DND-41 (cell line): ENCODE data around the gene LCA5L.

Experiments used
- ATAC-seq: fragments of 200-7000 bp; cut with Tn5 transposase; 3 replicates; pipeline ENCODE4 v1.9.1; 2021; ENCODE audit warnings: low read depth; ENCODE audit not compliant: insufficient read depth
- DNase-seq: peaks from one replicate; pipeline ENCODE4 v3.0.0-alpha.2; 2020
- H2AFZ ChIP-seq: 2 replicates; pipeline ENCODE4 v1.6.0; 2012; ENCODE audit warnings: low read depth, low read length
- H3K27ac ChIP-seq: 2 replicates; pipeline ENCODE4 v1.5.1; 2012; ENCODE audit warnings: low read length, inconsistent platforms
- H3K27me3 ChIP-seq: fragments of 200-600 bp; sonication (generic); 2 replicates; pipeline ENCODE4 v1.6.0; 2012; ENCODE audit warnings: low read length, mild to moderate bottlenecking, inconsistent platforms; ENCODE audit not compliant: insufficient read depth, poor library complexity
- H3K36me3 ChIP-seq: 2 replicates; pipeline ENCODE4 v1.5.1; 2012; ENCODE audit warnings: low read length, inconsistent platforms; ENCODE audit not compliant: insufficient read depth
- H3K4me1 ChIP-seq: 2 replicates; pipeline ENCODE4 v1.5.1; 2012; ENCODE audit warnings: mild to moderate bottlenecking, low read length; ENCODE audit not compliant: insufficient read depth
- H3K4me2 ChIP-seq: 2 replicates; pipeline ENCODE4 v1.6.0; 2012; ENCODE audit warnings: mild to moderate bottlenecking, moderate library complexity, low read length, inconsistent platforms; ENCODE audit not compliant: insufficient read depth
- H3K4me3 ChIP-seq, 2 experiments: fragments of 200-600 bp in 1 of 2; shearing (Covaris generic) in 1 of 2; 2 replicates each; pipeline ENCODE4 v1.5.1; 2012 to 2016; ENCODE audit warnings: inconsistent platforms in 2 of 2, low read length in 2 of 2, mild to moderate bottlenecking in 2 of 2, low read depth in 1 of 2, moderate library complexity in 1 of 2
- H3K79me2 ChIP-seq: 2 replicates; pipeline ENCODE4 v1.6.0; 2012; ENCODE audit warnings: low read length, inconsistent platforms; ENCODE audit not compliant: insufficient read depth
- H3K9ac ChIP-seq: 2 replicates; pipeline ENCODE4 v1.6.0; 2012; ENCODE audit warnings: low read depth, mild to moderate bottlenecking, inconsistent platforms, low read length, moderate library complexity
- H3K9me3 ChIP-seq: 2 replicates; pipeline ENCODE4 v1.5.1; 2012; ENCODE audit warnings: low read length, moderate library complexity, mild to moderate bottlenecking, inconsistent platforms; ENCODE audit not compliant: insufficient read depth, severe bottlenecking
- H4K20me1 ChIP-seq: 2 replicates; pipeline ENCODE4 v1.6.0; 2012; ENCODE audit warnings: low read length; ENCODE audit not compliant: insufficient read depth
- EZH2 ChIP-seq: IDR thresholded peaks from 3 replicates; pipeline ENCODE4 v1.6.1; 2012; ENCODE audit warnings: borderline replicate concordance, low read depth, mild to moderate bottlenecking, moderate library complexity, low read length, inconsistent platforms; ENCODE audit not compliant: severe bottlenecking
- TF ChIP-seq, protein P1 (sequence below): IDR thresholded peaks from 2 replicates; pipeline ENCODE4 v1.5.1; 2012; ENCODE audit warnings: borderline replicate concordance, low read length, moderate library complexity, mild to moderate bottlenecking; ENCODE audit not compliant: poor library complexity, severe bottlenecking; ENCODE audit errors: extremely low read depth

The LCA5L gene

DNA sequence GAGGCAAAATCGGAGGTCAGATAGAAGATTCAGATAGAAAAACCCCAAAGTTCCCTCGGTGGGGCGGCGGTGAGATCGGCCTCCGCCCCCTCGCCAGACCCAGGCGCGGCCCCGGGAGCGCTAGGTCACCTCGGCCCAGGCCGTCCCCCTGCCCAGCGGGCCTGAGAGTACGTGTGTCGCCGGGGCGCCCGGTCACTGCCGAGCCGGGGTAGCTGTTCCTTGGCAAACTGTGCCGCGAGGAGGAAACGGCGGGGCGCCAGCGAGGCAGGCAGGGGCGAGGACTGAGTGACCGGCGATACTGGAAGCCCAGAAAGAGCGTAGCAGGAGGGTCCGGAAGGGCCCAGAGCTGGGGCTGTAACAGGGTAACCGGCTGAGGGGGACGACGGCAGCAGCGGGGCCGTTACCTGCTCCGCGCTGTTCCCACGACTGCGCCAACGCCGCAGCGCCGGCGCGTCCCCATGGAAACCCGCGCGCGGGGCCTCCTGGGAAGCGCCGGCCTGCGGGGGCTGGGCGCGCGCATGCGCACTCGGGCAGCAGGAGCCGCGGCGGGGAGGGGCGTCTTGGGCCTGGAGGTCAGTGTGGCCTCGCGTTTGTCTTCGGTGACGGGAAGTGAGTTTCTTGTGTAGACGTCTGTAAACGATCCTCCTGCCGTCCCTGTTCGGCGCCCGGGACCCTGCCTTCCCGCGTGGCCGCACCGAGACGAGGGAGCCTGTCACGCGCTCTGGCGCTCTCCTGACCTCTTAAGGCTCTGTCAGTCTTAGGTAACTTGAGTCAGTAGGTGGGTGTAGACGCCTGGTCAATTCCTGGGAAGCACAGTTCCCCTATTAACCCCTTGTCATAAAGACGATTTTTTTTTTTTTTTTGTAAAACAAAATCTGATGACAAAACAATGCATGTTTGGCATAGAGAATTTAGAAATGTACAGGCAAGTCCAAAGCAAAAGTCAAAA lies at the start of gene LCA5L:
TSS of gene LCA5L (minus strand) at position 458 of the 949 bp plus-strand sequence. CDS start 17,285 bp downstream, outside the sequence.
- peak within 1 kb of the TSS; percentile 73 for H3K9ac ChIP-seq
- peak within 1 kb of the TSS; percentile 98 for H2AFZ ChIP-seq
- no peaks in the 10 kb centered on the region for H3K9me3 ChIP-seq
- H3K79me2 ChIP-seq = 0 out of 2 replicates have a peak, but pooled peaks cover 2% of the 10 kb centered on the region
- no peaks in the 10 kb centered on the region for H3K27me3 ChIP-seq
- peaks cover 26% of the 10 kb centered on the region for H3K4me1 ChIP-seq
- ATAC-seq (peak; percentile 89), DNase-seq (peak; percentile 90)
- TF ChIP-seq EZH2 = no peak
- TF ChIP-seq, protein P1, sequence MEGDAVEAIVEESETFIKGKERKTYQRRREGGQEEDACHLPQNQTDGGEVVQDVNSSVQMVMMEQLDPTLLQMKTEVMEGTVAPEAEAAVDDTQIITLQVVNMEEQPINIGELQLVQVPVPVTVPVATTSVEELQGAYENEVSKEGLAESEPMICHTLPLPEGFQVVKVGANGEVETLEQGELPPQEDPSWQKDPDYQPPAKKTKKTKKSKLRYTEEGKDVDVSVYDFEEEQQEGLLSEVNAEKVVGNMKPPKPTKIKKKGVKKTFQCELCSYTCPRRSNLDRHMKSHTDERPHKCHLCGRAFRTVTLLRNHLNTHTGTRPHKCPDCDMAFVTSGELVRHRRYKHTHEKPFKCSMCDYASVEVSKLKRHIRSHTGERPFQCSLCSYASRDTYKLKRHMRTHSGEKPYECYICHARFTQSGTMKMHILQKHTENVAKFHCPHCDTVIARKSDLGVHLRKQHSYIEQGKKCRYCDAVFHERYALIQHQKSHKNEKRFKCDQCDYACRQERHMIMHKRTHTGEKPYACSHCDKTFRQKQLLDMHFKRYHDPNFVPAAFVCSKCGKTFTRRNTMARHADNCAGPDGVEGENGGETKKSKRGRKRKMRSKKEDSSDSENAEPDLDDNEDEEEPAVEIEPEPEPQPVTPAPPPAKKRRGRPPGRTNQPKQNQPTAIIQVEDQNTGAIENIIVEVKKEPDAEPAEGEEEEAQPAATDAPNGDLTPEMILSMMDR = peak; percentile 43
- no peaks in the 10 kb centered on the region for H3K36me3 ChIP-seq
- H3K4me2 ChIP-seq = peak within 1 kb of the TSS; percentile 92
- H3K27ac ChIP-seq = peak within 1 kb of the TSS; percentile 92
- no peaks in the 10 kb centered on the region for H4K20me1 ChIP-seq
- peak within 1 kb of the TSS; percentile 74 to 88 for H3K4me3 ChIP-seq

GRCh38 chr21:39489380-39489924 lies 43.9 kb upstream of the LCA5L start:
- DNase-seq = no peak

DNA sequence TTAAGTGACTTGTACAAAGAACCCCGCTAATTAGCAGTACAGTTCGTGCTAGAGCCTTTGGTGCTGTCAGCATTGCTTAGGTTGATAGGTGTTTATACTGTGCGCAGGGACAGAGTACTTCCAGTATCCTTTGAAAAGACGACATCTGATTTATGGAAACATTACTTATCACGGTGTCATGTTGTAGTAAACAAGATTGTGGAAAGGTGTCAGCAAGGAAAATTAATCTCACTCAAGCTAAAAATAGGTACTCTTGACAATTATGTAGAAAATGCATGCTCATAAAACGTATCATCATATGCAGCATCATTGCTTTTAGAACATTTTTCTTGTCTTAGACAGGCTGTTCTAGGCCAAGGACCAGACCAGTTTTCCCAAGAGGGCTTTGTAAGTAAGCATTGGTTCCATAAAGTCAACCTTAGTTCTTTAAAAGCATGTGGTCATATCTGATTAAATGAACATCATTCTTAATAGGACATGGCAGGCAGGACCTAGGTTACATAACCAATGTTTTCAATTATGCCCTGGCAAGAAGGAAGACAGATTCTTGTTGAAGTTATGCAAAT lies 39.2 kb upstream of the LCA5L start:
- no peaks in the 10 kb centered on the region for H3K4me1 ChIP-seq
- H3K27me3 ChIP-seq = no peaks in the 10 kb centered on the region
- no peaks in the 10 kb centered on the region for H3K79me2 ChIP-seq
- no peak overlapping the region for H3K4me3 ChIP-seq
- DNase-seq = no peak
- no peak for ATAC-seq
- H3K36me3 ChIP-seq = no peaks in the 10 kb centered on the region
- no peak overlapping the region for H2AFZ ChIP-seq
- no peak overlapping the region for H3K27ac ChIP-seq
- H3K9me3 ChIP-seq = no peaks in the 10 kb centered on the region
- no peaks in the 10 kb centered on the region for H4K20me1 ChIP-seq
- H3K4me2 ChIP-seq = no peak overlapping the region
- TF ChIP-seq EZH2 = no peak
- no peak overlapping the region for H3K9ac ChIP-seq

More at GRCh38 chr21:39489380-39489924, 43.9 kb upstream of the LCA5L start:
- Histone ChIP-seq H3K27me3 (no peaks in the 10 kb centered on the region), H3K4me1 (no peaks in the 10 kb centered on the region), H2AFZ (no peak overlapping the region), H3K9me3 (no peaks in the 10 kb centered on the region), H3K27ac (no peak overlapping the region), H4K20me1 (no peaks in the 10 kb centered on the region), H3K4me2 (no peak overlapping the region), H3K79me2 (no peaks in the 10 kb centered on the region), H3K4me3 (no peak overlapping the region), H3K36me3 (no peaks in the 10 kb centered on the region), H3K9ac (no peak overlapping the region)
- no peak for ATAC-seq
- TF ChIP-seq, protein P1 = no peak
- TF ChIP-seq EZH2 = no peak
